NCI-H2107 treated with DMSO at 0.1 percent for 48 hours (cell line): ENCODE results near the gene ETV3L.
A peak's percentile ranks its signal among the peaks of the same experiment; 100 is the strongest.
"Not testable (repeated sequence)": the region's sequence is repeated elsewhere in the genome, so short reads cannot be mapped to it uniquely, and the experiment has no call there.

Source experiments
- DNase-seq: peaks from one replicate; lab custom pipeline; 2025; ENCODE audit not compliant: unreplicated experiment; lab: John Stamatoyannopoulos, UW

The ETV3L gene

GRCh38 chr1:157084720-157085119 is 14.9 kb downstream of the ETV3L start:
- no peak for DNase-seq

- DNase-seq, result no peak
Measured at GRCh38 chr1:157081707-157082106, 17.9 kb downstream of the ETV3L start.

DNA sequence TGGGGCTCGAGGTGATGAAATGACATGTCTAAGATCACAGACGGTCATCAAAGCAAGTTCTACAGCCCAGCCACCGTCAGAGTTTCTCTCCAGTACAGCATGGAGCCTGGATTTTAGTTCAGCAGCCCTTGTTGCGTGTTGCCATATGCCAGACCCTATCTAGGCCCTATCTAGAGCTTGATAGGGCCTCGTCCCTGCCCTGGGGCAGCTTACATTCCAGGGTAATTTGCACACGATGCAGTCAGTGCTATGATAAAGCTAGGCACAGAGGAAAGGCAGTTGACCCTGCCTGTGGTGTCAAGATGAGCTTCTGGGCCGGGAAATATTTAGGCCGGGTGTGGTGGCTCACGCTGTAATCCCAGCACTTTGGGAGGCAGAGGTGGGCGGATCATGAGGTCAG is 18.9 kb downstream of the ETV3L start:
- no peak for DNase-seq

DNA sequence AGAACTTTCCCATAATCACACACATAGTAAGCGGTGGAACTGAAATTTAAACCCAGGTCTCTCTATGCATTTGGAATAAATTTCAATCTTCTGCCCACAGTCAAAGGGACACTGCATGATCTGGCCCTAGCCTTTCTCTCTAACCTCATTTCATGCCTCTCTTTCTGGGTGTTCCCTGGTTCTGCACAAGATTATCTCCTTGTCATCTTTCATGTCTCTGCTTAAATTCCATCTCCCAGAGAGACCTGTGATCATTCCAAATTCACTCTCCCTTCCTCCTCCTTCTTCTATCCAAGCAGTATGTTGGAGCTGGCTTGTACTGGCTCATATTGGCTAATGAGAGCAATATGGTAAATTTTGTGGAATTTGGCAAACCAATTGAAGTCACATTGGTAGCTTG is 22.2 kb downstream of the ETV3L start:
- DNase-seq, result no peak

GRCh38 chr1:157073944-157074685 is 25.5 kb downstream of the ETV3L start:
- peak; percentile 42 for DNase-seq

DNA sequence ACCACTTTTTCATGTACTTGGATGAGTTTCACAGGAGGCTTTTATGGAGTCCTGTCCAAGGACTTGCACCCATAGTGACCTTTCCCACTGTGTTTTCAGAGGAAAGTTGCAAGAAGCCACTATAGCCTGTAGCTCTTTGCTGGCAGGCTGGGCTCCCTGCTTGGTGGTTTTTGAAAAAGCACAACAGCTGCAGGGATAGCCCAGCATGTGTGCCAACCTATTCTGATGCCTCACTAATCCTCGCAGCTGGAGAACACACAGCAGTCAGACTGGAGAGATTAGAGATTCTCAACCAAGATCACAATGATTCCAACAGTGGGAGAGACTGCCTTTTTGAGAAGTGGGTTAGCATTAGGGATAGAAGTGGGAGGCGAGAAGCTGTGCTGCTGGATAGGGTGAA is 30.0 kb downstream of the ETV3L start:
- DNase-seq, result no peak

- not testable (repeated sequence) for DNase-seq
Measured at GRCh38 chr1:157059241-157059640, 40.4 kb downstream of the ETV3L start.

DNA sequence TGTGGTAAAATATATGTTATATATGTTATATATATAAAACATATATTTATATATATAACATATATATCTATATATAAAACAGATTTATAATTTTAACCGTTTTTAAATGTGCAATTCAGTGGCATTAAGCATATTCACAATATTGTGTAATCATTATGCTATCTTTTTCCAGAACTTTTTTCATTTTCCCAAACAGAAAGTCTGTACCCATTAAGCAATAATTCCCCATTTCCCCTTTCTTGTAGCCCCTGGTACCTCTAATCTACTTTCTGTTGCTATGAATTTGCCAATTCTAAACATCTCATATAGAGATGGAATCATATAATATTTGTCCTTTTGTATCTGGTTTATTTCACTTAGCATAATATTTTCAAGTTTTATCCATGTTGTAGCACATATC is 43.3 kb downstream of the ETV3L start:
- DNase-seq, result no peak

DNA sequence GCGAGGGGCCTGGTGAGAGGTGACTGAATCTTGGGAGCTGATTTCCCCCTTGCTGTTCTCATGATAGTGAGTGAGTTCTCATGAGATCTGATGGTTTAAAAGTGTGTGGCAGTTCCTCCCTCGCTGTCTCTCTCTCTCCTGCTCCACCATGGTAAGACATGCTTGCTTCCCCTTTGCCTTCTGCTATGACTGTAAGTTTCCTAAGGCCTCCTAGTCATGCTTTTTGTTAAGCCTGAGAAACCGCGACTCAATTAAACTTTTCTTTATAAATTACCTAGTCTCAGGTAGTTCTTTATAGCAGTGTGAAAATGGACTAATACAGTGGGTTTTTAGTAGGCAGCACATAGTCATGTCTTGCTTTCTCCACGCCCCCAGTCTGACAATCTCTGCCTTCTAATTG is 43.9 kb downstream of the ETV3L start:
- DNase-seq, result not testable (repeated sequence)

GRCh38 chr1:157050836-157051235 is 48.8 kb downstream of the ETV3L start:
- DNase-seq, result no peak

- no peak for DNase-seq
Measured at GRCh38 chr1:157047062-157047410, 52.6 kb downstream of the ETV3L start.

DNA sequence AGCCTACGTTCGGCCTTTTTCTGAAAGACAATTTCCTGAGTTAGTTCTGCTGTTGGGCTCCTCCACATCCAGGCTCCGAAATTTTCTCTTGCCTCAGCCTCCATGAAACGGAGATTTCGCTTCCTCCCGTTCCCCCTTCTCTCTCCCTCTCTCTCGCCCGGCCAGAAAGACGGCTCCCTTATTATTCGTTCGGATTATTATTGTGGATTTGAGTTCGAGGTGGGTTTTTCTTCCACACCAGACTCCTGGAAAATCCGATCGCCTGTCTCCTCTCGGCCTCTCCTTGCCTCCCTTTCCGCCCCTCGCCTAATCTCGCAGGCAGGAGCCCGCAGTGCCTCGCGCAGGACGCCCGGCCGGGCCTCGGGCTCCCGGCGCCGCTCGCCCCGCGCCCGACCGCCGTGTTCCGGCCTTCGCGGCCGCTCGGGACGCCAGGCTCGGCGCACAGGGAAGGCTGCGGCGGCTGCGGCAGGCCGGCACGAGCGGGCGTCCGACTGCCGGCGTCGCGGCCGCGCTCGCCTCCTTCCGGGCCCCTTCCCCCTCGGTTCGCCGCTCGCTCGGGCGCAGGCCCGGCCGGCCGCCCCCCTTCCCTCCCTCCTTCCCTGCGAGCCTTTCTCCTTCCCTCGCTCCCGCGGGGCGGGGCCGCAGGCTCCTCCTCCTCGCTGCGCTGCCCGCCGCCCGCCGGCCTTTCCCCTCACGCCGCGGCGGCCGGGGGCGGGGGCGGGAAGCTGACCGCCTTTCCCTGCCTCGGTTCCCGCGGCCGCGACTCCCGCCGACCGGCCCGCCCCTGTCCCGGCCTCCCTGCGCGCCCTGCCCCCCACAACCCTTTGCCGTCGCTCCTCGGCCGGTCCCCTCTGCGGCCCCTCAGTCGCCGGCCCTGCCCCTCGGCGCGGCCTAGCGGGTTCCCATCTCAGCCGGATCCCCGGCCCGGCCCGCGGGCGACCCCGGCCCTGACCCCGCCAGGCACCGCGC is 54.1 kb downstream of the ETV3L start, which contains the start of gene ARHGEF11:
TSS of gene ARHGEF11 (minus strand) at position 493 of the 969 bp plus-strand sequence. CDS start 1,412 bp downstream, outside the sequence.
- DNase-seq, result peak; percentile 67

GRCh38 chr1:157044326-157044725 is 55.3 kb downstream of the ETV3L start:
- no peak for DNase-seq

DNA sequence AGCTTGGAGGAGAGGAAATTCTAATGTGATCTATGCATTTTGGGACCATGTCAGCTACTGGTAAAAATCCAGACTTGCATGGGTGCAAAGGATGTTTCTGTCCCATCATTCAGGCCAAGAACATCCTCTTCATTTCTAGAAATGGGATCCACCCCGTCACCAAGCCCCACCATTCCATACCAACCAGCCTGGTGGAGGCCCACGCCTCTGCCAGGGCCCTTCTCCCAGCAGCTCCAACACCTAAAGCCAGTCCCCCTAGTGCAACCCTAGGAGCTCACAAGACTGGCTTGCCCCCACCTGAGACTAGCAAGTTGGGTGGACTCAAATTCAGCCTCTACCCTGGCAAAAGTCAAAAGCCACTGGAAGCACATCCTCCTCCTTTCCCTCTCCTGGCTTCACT is 55.9 kb downstream of the ETV3L start:
- no peak for DNase-seq

DNA sequence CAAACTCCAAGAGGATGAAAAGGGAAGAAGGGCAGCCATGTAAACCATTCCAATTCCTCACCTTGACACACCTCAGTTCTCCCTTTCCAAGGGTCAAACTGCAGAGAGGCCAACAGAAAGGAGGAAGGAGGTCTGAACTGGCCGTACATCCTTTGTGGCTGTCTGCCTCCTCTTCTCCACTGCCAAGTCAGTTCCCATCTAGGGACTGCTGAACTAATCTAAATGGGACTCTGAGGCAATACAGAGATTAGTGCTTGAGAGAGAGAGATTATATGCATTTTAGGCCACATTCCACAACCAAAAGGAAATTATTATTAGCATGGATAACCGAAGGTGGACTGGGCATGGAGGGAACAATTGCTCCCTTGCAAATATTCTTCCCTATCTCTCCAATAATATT is 56.8 kb downstream of the ETV3L start:
- no peak for DNase-seq
